Natural killer cell (primary cell): ENCODE data around the gene PER2. TPM values are rescaled to one million over a fixed set of nuclear protein-coding genes. Genes with fewer than 3 reads are reported as not detected.

Experiments used
- ATAC-seq, 3 donors: fragments of 150-1000 bp in 2 of 3; fragments of 200-7000 bp in 1 of 3; cut with Tn5 transposase; 1 replicate in 1 of 3; 2 replicates in 2 of 3; pipeline ENCODE4 v1.10.0; 2021; ENCODE audit warnings: mild to moderate bottlenecking in 2 of 3, moderate library complexity in 2 of 3
- DNase-seq, 2 donors: peaks; one replicate each; pipeline versions ENCODE4 v3.0.0 to v3.0.0-alpha.2; 2013 to 2021; ENCODE audit warnings: mixed read lengths in 1 of 2
- H3K27ac ChIP-seq: one replicate; pipeline ENCODE4 v1.5.1; 2013; ENCODE audit warnings: mild to moderate bottlenecking, low read length
- H3K27me3 ChIP-seq: one replicate; pipeline ENCODE4 v1.6.1; 2013; ENCODE audit warnings: low read length; ENCODE audit not compliant: control insufficient read depth, insufficient read depth
- H3K36me3 ChIP-seq: one replicate; pipeline ENCODE4 v1.6.1; 2013; ENCODE audit warnings: low read length; ENCODE audit not compliant: control insufficient read depth, insufficient read depth
- H3K4me1 ChIP-seq: one replicate; pipeline ENCODE4 v1.6.1; 2013; ENCODE audit warnings: low read length; ENCODE audit not compliant: control insufficient read depth, insufficient read depth
- H3K4me3 ChIP-seq: one replicate; pipeline ENCODE4 v1.5.1; 2013; ENCODE audit warnings: low read length
- H3K9me3 ChIP-seq: one replicate; pipeline ENCODE4 v1.6.1; 2013; ENCODE audit warnings: low read length; ENCODE audit not compliant: control insufficient read depth, insufficient read depth
- H3K27ac Mint-ChIP-seq, 2 donors: one replicate each; pipeline ENCODE4 v1.8.0; 2022; ENCODE audit warnings: mild to moderate bottlenecking in 2 of 2, mixed read lengths in 2 of 2, moderate library complexity in 1 of 2
- H3K27me3 Mint-ChIP-seq, 2 donors: one replicate each; pipeline ENCODE4 v1.8.0; 2022; ENCODE audit warnings: low read depth in 2 of 2, mixed read lengths in 2 of 2
- H3K36me3 Mint-ChIP-seq: one replicate; pipeline ENCODE4 v1.8.0; 2022; ENCODE audit warnings: mixed read lengths
- H3K4me1 Mint-ChIP-seq, 2 donors: one replicate each; pipeline ENCODE4 v1.8.0; 2022; ENCODE audit warnings: mixed read lengths in 2 of 2
- H3K4me3 Mint-ChIP-seq: one replicate; pipeline ENCODE4 v1.8.0; 2022; ENCODE audit warnings: mild to moderate bottlenecking, moderate library complexity, mixed read lengths
- H3K9me3 Mint-ChIP-seq, 2 donors: one replicate each; pipeline ENCODE4 v1.8.0; 2022; ENCODE audit warnings: mixed read lengths in 2 of 2
- WGBS: methylation state at CpG from one replicate; pipeline ENCODE4 v1.1.7; 2013; ENCODE audit warnings: missing lambda C conversion rate; ENCODE audit not compliant: insufficient coverage; 5-methylcytosine and 5-hydroxymethylcytosine counted together
- intact Hi-C: fragments of 100-400 bp; cut with micrococcal nuclease; formaldehyde crosslinking; loops from one replicate; pipeline ENCODE4 v1.14.2; 2022
- total RNA-seq, 4 donors: library from RNA; stranded (reverse); fragments of 120-200 nt in 1 of 4; gene quantifications; one replicate each; pipeline versions ENCODE4 v1.2.3 to v1.2.4, GENCODE V29; 2013 to 2022
- TF ChIP-seq, protein P1 (sequence below): fragments of 200-600 bp; IDR thresholded peaks from one replicate; pipeline ENCODE4 v1.8.0; 2022; ENCODE audit warnings: antibody characterized with exemption

The PER2 gene
- total RNA-seq, 3 donors from 2014 or later (not counting 1 experiment from before 2014, with no cell fraction given) = 26.3 to 32.9 (median 32.6) TPM

DNA sequence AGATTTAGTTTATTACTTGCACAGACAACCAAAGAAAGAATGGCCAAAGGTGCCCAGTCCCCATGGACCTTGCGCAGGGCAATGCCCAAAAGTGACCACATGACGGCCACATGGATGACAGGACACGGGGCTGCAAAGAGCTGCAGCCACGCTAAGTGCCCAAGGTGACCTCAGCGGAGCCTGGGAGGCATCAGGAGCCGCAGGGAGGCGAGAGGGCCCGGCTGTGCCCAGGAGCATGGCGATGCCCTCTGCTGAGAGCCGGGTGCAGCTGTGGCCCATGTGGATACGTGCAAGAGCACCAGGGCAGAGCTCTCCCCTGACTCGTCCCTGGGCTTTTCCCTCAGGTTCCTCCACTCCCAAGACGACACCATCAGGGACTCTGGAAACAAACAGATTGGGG is 63.3 kb downstream of the PER2 start:
- H3K4me1 ChIP-seq = no peaks in the 10 kb centered on the region
- Mint-ChIP-seq H3K9me3 (no peaks in the 10 kb centered on the region), H3K27me3 (peaks cover 0 to 3% of the 10 kb centered on the region in 2 donors), H3K27ac (no peak overlapping the region), H3K4me3 (no peak overlapping the region), H3K4me1 (peaks cover 11 to 16% of the 10 kb centered on the region in 2 donors), H3K36me3 (no peaks in the 10 kb centered on the region)
- no peaks in the 10 kb centered on the region for H3K36me3 ChIP-seq
- no peaks in the 10 kb centered on the region for H3K27me3 ChIP-seq
- TF ChIP-seq, protein P1, sequence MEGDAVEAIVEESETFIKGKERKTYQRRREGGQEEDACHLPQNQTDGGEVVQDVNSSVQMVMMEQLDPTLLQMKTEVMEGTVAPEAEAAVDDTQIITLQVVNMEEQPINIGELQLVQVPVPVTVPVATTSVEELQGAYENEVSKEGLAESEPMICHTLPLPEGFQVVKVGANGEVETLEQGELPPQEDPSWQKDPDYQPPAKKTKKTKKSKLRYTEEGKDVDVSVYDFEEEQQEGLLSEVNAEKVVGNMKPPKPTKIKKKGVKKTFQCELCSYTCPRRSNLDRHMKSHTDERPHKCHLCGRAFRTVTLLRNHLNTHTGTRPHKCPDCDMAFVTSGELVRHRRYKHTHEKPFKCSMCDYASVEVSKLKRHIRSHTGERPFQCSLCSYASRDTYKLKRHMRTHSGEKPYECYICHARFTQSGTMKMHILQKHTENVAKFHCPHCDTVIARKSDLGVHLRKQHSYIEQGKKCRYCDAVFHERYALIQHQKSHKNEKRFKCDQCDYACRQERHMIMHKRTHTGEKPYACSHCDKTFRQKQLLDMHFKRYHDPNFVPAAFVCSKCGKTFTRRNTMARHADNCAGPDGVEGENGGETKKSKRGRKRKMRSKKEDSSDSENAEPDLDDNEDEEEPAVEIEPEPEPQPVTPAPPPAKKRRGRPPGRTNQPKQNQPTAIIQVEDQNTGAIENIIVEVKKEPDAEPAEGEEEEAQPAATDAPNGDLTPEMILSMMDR = no peak
- no peak overlapping the region for H3K27ac ChIP-seq
- no peak overlapping the region for H3K4me3 ChIP-seq
- 90% methylated on average over 13 of the region's 13 CpGs for WGBS
- H3K9me3 ChIP-seq = no peaks in the 10 kb centered on the region
- intact Hi-C loops = no loop called here
- no peak for DNase-seq
- no peak for ATAC-seq

DNA sequence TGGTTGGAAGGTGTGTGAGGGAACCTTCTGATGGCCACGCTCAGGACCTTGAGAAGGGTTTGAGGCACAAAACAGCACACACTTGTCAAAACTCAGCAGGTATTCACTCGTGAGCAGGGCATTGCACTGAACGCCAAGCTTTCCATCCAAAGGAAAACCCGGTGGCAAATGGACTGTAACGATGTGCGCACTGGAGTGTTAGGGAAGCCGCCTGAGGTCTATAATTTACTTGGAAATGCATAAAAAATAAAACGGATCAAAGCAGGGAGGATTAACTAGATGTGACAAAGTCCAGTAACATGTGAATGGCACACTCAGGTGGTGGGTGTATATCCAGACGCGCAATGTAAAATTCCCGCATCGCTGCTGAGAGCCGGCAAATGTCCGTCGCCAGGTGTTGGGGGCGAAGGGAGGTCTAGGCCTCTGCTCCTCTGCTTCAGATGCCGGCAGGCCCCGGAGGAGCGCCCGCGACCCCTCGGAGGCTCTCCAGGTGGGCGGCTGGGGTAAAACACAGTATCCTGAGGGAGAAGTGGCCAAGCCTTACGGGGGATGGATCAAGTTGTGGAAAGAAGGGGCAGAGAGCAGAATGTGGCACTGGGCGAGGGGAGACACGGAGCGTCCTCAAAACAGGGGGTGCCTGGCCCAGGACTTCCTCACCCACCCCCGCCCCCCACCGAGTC is 63.9 kb downstream of the PER2 start:
- H3K9me3 Mint-ChIP-seq = no peaks in the 10 kb centered on the region
- WGBS = 97% methylated on average over 29 of the region's 29 CpGs
- no peak overlapping the region for H3K4me3 Mint-ChIP-seq
- Histone ChIP-seq H3K9me3 (no peaks in the 10 kb centered on the region), H3K27me3 (no peaks in the 10 kb centered on the region), H3K4me3 (no peak overlapping the region), H3K4me1 (no peaks in the 10 kb centered on the region), H3K27ac (no peak overlapping the region), H3K36me3 (no peaks in the 10 kb centered on the region)
- peaks cover 6 to 16% of the 10 kb centered on the region in 2 donors for H3K4me1 Mint-ChIP-seq
- peaks cover 0 to 3% of the 10 kb centered on the region in 2 donors for H3K27me3 Mint-ChIP-seq
- intact Hi-C loops = no loop called here
- ATAC-seq = no peak
- TF ChIP-seq, protein P1 = no peak
- no peak overlapping the region for H3K27ac Mint-ChIP-seq
- no peak for DNase-seq
- no peaks in the 10 kb centered on the region for H3K36me3 Mint-ChIP-seq

DNA sequence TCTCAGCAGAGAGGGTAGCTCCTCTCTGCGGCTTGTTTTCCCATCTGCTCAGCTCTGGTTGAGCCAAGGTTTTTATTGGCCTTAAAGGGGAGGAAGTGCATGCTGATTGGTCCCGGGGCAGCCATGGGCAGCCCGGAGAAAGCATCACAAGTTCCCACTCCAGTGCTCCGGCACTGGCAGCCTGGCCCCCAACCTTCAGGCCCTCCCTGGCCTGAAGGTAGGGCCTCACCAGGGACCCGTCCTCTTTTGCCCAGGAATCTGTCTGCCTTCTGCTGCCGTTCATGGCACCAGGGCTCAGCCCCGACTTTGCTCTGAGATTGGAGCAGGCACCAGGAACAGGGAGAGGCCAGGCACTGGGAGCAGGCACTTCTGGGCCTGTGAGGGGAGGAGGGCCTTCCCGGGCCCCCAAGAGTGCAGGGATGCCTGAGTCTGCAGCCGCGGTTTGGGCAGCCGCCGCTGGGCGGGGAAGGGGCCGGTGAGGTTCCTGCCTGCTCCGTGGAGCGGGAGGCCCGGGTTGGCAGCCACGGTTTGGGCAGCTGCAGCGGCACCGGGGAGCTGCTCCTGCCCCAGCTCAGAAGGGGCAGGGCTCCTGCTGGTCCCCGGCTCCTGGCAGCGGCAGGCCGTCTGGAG is 67.4 kb downstream of the PER2 start:
- DNase-seq (peak in 1 of 2 donors; percentile 28), ATAC-seq (peak in 1 of 3 donors; percentile 82)
- no peak overlapping the region for H3K4me3 Mint-ChIP-seq
- TF ChIP-seq, protein P1 = no peak
- no peaks in the 10 kb centered on the region for H3K9me3 Mint-ChIP-seq
- Histone ChIP-seq H3K36me3 (no peaks in the 10 kb centered on the region), H3K9me3 (no peaks in the 10 kb centered on the region), H3K4me3 (no peak overlapping the region), H3K4me1 (no peaks in the 10 kb centered on the region), H3K27ac (no peak overlapping the region), H3K27me3 (no peaks in the 10 kb centered on the region)
- H3K27ac Mint-ChIP-seq = peak overlapping the region in 1 of 2 donors; percentile 48
- no peaks in the 10 kb centered on the region for H3K36me3 Mint-ChIP-seq
- no peaks in the 10 kb centered on the region for H3K27me3 Mint-ChIP-seq
- 84% methylated on average over 23 of the region's 23 CpGs for WGBS
- intact Hi-C loops = no loop called here
- H3K4me1 Mint-ChIP-seq = no peaks in the 10 kb centered on the region
